GM04504 (cell line): Measurements from ENCODE around the gene GALNT13.

ENCODE experiments used
- DNase-seq: peaks from one replicate; pipeline ENCODE4 v3.0.0-alpha.2; 2012; ENCODE audit warnings: low read depth

GALNT13 gene

GRCh38 chr2:153871231-153872221 is at the start of gene GALNT13:
GALNT13 (plus strand) TSS chr2:153871922.
- DNase-seq, result peak; percentile 26

GRCh38 chr2:153823880-153824279 is 47.8 kb upstream of the GALNT13 start:
- DNase-seq, result no peak

- no peak for DNase-seq
These were observed 43.4 kb upstream of the GALNT13 start for GRCh38 chr2:153828335-153828734.

GRCh38 chr2:153834662-153835061 is 37.1 kb upstream of the GALNT13 start:
- DNase-seq, result no peak

- no peak for DNase-seq
These were observed 13.5 kb upstream of the GALNT13 start for GRCh38 chr2:153858250-153858649.

GRCh38 chr2:153864022-153864421 is 7.7 kb upstream of the GALNT13 start:
- DNase-seq, result no peak

- no peak for DNase-seq
These were observed 5.1 kb upstream of the GALNT13 start for GRCh38 chr2:153866595-153866994.

GRCh38 chr2:153870308-153870707 is 1.4 kb upstream of the GALNT13 start:
- no peak for DNase-seq

GRCh38 chr2:153872311-153873051 is 759 bp downstream of the GALNT13 start:
- DNase-seq, result no peak

GRCh38 chr2:153873052-153874048 is 1.6 kb downstream of the GALNT13 start:
- DNase-seq, result no peak

- DNase-seq, result no peak
These were observed 4.2 kb downstream of the GALNT13 start for GRCh38 chr2:153875801-153876466.

- no peak for DNase-seq
These were observed 9.2 kb downstream of the GALNT13 start for GRCh38 chr2:153880926-153881325.

GRCh38 chr2:153886833-153887232 is 15.1 kb downstream of the GALNT13 start:
- no peak for DNase-seq

- DNase-seq, result no peak
These were observed 18.9 kb downstream of the GALNT13 start for GRCh38 chr2:153890576-153890975.

GRCh38 chr2:153891051-153891450 is 19.3 kb downstream of the GALNT13 start:
- DNase-seq, result no peak

GRCh38 chr2:153912798-153913396 is 41.2 kb downstream of the GALNT13 start:
- DNase-seq, result no peak

GRCh38 chr2:153917570-153917969 is 45.8 kb downstream of the GALNT13 start:
- no peak for DNase-seq

- no peak for DNase-seq
These were observed 63.8 kb downstream of the GALNT13 start for GRCh38 chr2:153935511-153935910.

GRCh38 chr2:153939124-153939796 is 67.5 kb downstream of the GALNT13 start:
- DNase-seq, result no peak

- peak; percentile 42 for DNase-seq
These were observed 68.8 kb downstream of the GALNT13 start for GRCh38 chr2:153940511-153940910.
